IPS-18a (cell line): ENCODE measurements around the gene ENPP3.
"Not testable (repeated sequence)": the region's sequence is repeated elsewhere in the genome, so short reads cannot be mapped to it uniquely, and the experiment has no call there.

Experiments
- H3K27ac ChIP-seq: one replicate; pipeline ENCODE4 v1.5.1; 2013; ENCODE audit warnings: low read length
- H3K27me3 ChIP-seq: one replicate; pipeline ENCODE4 v1.6.1; 2013; ENCODE audit warnings: mild to moderate bottlenecking, low read length; ENCODE audit not compliant: control insufficient read depth, insufficient read depth
- H3K36me3 ChIP-seq: one replicate; pipeline ENCODE4 v1.6.1; 2013; ENCODE audit warnings: low read depth, low read length; ENCODE audit not compliant: control insufficient read depth
- H3K4me1 ChIP-seq: one replicate; pipeline ENCODE4 v1.6.1; 2013; ENCODE audit warnings: low read depth, low read length; ENCODE audit not compliant: control insufficient read depth
- H3K4me3 ChIP-seq: one replicate; pipeline ENCODE4 v1.5.1; 2013; ENCODE audit warnings: low read length
- H3K9ac ChIP-seq: one replicate; pipeline ENCODE4 v1.6.1; 2013; ENCODE audit warnings: mild to moderate bottlenecking, low read length, moderate library complexity
- H3K9me3 ChIP-seq: one replicate; pipeline ENCODE4 v1.6.1; 2013; ENCODE audit warnings: low read depth, low read length; ENCODE audit not compliant: control insufficient read depth

Gene ENPP3

DNA sequence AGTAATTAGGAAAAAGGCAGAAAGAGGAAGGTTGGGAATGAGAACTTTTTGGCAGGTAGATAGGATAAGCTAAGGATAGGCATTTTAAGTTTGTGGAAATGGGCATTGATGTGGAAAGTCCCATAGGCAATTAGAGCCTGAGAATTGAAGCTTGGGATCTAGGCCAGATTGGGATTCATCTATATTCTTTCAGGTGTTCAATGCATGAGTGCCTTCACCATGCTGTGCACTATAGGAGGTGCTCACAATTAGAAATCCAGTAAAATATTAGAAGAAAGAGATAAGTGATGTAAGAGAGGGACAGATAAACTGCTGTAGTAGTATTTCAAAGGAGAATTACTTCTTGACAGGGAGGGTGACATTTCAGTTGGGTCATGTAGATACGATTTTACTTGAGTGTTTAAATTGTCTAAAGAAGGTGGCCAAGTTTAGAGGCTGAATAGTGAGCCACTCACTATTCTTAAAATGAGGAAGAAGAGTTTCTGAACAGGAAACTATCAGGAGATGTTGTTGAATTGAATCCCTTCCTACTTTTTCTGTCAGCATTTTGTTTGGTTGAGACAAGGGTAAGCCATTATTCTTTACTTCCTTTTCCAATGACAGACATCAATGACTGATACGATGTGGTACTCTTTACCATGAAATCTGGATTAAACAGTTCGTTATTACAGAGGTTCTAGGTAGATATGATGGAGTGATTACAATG, 104.7 kb downstream of the ENPP3 start:
- Histone ChIP-seq H3K9me3 (no peaks in the 10 kb centered on the region), H3K27me3 (no peaks in the 10 kb centered on the region), H3K4me1 (peaks cover 12% of the 10 kb centered on the region), H3K27ac (no peak overlapping the region), H3K4me3 (no peak overlapping the region), H3K36me3 (no peaks in the 10 kb centered on the region), H3K9ac (no peak overlapping the region)

DNA sequence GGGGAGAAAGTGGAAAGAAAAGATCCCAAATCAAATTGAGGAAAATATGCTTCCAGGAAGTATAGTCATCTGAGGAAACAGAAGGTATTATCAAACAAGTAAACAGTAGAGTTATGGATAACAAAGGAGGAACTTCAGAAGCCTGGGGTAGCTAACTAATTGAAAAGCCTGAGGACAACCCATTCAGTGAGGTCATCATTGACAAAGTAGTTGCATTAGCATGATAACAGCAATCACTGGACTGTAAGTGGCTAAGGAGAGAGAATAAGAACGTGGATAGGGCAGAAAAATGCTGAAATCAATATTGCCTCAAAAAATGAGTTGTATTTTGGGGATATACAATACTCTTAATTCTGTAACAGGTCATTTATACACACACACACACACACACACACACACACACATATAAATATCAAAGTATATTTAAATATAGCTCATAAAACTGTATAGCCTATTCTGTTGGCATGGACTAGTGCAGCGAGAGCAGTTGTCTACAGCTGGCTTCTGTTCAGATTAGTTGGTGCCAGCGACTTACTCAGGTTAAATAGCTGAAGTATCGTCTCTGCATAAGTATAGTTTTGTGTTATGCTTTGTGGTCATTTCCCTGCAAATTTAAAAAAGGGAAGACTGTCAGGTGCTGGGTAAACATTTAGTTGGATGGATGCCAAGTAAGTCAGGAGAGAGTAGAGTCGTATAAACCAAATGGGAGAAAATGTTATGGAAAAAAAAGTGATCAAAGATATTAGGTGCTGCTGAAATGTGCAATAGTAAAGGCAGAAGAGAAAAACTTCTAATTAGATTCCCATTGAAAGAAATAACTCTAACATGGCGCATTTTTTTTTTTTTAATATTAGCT, 107.6 kb downstream of the ENPP3 start:
- peaks cover 12% of the 10 kb centered on the region for H3K4me1 ChIP-seq
- no peak overlapping the region for H3K9ac ChIP-seq
- no peaks in the 10 kb centered on the region for H3K27me3 ChIP-seq
- no peak overlapping the region for H3K27ac ChIP-seq
- H3K36me3 ChIP-seq, result no peaks in the 10 kb centered on the region
- H3K4me3 ChIP-seq, result no peak overlapping the region
- no peaks in the 10 kb centered on the region for H3K9me3 ChIP-seq

DNA sequence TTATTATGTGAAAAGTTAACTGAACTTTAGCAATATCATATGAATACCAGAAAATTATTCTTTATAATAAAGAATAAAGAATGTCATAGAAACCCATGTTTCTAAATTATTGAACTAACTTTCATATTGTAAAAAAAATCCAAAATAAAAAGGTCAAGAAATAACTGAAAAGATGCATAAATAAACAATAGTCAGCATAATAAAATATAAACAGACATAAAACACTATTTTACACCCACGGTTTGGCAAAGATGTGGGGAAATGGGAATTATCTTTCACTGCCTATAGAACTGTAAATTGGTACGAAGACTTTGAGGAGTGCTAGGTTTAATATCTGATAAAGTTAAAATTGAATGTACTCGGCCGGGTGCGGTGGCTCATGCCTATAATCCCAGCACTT, 108.4 kb downstream of the ENPP3 start:
- Histone ChIP-seq H3K9me3 (no peaks in the 10 kb centered on the region), H3K4me1 (peaks cover 12% of the 10 kb centered on the region), H3K9ac (no peak overlapping the region), H3K4me3 (no peak overlapping the region), H3K27me3 (no peaks in the 10 kb centered on the region), H3K36me3 (no peaks in the 10 kb centered on the region), H3K27ac (no peak overlapping the region)

DNA sequence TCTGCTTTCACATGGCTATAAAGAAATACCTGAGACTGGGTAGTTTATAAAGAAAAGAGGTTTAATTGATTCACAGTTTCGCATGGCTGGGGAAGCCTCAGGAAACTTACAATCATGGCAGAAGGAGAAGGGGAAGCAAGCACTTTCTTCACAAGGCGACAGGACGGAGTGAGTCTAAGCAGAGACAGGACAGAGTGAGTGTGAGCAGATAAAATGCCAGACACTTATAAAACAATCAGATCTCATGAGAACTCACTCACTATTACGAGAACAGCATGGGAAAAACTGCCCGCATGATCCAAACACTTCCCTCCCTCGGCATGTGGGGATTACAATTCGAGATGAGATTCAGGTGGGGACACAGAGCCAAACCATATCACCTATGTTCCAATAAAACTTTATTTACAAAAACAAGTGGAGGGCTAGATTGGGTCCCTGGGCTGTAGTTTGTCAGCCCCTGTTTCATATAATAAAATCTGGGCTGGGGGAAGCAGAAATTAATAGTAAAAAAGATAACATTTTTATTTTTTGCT, 110.8 kb downstream of the ENPP3 start:
- no peaks in the 10 kb centered on the region for H3K36me3 ChIP-seq
- H3K4me3 ChIP-seq, result no peak overlapping the region
- H3K9ac ChIP-seq, result no peak overlapping the region
- no peaks in the 10 kb centered on the region for H3K27me3 ChIP-seq
- peaks cover 12% of the 10 kb centered on the region for H3K4me1 ChIP-seq
- no peak overlapping the region for H3K27ac ChIP-seq
- no peaks in the 10 kb centered on the region for H3K9me3 ChIP-seq

DNA sequence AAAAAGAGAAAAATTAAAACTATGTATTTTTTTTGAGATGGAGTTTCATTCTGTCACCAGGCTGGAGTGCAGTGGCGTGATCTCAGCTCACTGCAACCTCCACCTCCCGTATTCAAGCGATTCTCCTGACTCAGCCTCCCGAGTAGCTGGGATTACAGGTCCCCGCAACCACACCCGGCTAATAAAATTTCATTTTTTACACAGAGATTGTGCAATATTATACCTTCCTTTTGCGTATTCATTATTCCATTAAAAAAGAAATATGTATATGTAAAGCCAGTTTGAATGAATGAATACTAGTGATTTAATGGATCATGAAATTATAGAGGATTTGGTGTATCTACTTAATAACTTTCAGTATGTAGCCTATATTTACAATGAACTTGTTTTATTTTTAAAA, 111.9 kb downstream of the ENPP3 start:
- Histone ChIP-seq H3K4me3 (no peak overlapping the region), H3K27ac (no peak overlapping the region), H3K4me1 (peaks cover 10% of the 10 kb centered on the region), H3K9me3 (no peaks in the 10 kb centered on the region), H3K27me3 (no peaks in the 10 kb centered on the region), H3K9ac (no peak overlapping the region), H3K36me3 (no peaks in the 10 kb centered on the region)

DNA sequence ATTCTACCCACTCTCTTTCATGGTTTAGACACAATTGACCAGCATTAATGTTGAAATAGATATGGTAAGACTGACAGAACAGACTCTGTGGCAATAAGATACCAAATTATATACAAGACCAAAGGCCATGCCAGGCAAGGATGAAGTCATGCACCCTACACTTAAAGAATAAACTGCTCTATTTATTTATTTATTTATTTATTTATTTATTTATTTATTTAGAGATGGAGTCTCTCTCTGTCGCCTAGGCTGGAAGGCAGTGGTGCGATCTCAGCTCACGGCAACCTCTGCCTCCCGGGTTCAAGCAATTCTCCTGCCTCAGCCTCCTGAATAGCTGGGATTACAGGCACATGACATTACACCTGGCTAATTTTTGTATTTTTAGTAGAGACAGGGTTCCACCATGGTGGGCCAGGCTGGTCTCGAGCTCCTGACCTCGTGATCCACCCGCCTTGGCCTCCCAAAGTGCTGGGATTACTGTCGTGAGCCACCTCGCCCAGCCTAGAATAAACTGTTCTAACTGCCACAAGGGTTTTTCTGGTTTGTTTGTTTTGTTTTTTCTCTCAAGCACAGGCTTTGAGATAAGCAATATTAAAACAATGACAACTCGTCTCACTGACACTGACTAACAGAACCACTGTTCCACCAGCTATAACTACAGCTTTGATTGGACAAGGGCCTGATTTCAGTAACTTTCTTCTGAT, 114.1 kb downstream of the ENPP3 start:
- H3K9me3 ChIP-seq, H3K4me1 ChIP-seq, H3K27ac ChIP-seq: not testable (repeated sequence)

DNA sequence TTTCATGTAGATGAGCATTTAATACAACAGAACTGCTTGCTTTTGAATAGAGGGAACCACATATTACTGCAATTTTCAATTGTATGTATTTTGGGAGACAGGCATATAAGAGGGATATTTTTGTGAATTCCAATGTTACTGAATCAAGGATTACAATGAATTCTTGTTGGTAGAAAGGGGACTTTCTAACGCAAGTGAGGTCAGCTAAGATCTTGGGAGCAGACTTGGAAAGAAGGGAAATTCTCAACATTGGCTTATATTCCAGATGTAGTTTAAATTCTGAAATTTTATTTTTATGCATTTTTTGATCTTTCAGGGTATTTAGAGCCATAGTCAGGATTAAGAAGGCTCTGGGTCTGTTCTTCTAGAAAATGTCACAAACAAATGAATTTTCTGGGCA, 117.0 kb downstream of the ENPP3 start:
- Histone ChIP-seq H3K27me3 (no peaks in the 10 kb centered on the region), H3K9me3 (no peaks in the 10 kb centered on the region), H3K36me3 (no peaks in the 10 kb centered on the region), H3K27ac (no peak overlapping the region), H3K4me3 (no peak overlapping the region), H3K4me1 (no peaks in the 10 kb centered on the region), H3K9ac (no peak overlapping the region)

More for the DNA sequence above, 114.1 kb downstream of the ENPP3 start:
- not testable (repeated sequence) for H3K9ac ChIP-seq, H3K4me3 ChIP-seq, H3K36me3 ChIP-seq, H3K27me3 ChIP-seq

DNA sequence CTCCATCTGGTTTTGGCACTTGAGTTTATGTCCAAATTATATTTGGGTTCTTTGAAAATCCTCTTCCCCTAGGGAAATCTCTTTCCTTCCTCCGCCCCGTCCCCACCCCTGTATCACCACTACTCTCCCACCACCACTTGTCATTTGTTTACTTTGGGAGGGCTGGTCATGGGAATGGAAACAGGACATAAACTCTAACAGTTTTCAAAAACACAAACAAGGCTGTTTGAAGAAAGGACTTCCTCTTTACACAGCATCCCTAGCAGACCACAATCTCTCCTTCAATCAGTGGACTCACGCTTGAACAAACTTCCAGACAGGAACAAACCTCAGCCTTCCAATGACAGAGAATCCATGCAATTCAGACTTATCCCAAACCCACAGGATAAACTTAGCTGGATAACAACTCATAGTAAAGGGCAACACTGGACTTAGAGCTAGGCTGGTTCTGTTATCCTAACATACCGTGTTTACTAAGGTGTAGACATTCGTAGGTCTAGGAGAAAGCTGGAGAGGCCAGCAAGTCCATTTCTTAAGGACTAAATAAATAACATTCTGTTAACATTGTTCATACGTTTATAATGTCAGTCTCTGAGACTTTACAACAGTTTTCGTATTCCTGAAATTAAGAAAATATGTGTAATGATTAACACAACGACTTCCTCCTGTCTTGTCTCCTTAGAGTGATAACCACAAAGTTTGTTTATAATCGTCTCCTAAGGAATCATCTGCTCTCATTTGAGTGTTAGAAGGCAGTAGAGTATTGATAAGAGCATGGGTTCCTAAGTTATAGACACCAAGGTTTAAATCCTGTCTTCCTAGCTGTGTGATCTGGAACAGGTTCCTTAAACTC, 117.8 kb downstream of the ENPP3 start:
- Histone ChIP-seq H3K36me3 (no peaks in the 10 kb centered on the region), H3K27ac (no peak overlapping the region), H3K9ac (no peak overlapping the region), H3K27me3 (no peaks in the 10 kb centered on the region), H3K4me1 (no peaks in the 10 kb centered on the region), H3K9me3 (no peaks in the 10 kb centered on the region), H3K4me3 (no peak overlapping the region)

DNA sequence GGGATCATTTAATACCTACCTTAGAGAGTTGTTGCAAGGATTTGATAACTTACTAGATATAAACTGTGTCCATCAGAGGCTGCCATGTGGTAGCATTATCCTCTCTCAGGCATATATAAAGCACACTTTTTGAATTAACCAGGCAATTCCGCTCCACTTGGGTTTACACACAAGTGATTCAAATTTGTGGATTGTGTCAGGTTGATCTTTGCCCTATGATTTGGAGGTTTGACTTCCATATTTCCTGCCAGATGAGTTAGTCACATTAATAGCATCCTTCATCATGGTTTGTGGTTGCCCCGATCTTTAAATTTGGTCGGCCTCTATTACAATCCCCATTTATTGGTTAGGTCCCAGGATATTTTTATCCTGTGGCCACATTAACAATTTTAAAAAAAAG, 118.5 kb downstream of the ENPP3 start:
- no peaks in the 10 kb centered on the region for H3K27me3 ChIP-seq
- H3K27ac ChIP-seq, result no peak overlapping the region
- no peaks in the 10 kb centered on the region for H3K4me1 ChIP-seq
- no peaks in the 10 kb centered on the region for H3K9me3 ChIP-seq
- H3K9ac ChIP-seq, result no peak overlapping the region
- H3K36me3 ChIP-seq, result no peaks in the 10 kb centered on the region
- no peak overlapping the region for H3K4me3 ChIP-seq

DNA sequence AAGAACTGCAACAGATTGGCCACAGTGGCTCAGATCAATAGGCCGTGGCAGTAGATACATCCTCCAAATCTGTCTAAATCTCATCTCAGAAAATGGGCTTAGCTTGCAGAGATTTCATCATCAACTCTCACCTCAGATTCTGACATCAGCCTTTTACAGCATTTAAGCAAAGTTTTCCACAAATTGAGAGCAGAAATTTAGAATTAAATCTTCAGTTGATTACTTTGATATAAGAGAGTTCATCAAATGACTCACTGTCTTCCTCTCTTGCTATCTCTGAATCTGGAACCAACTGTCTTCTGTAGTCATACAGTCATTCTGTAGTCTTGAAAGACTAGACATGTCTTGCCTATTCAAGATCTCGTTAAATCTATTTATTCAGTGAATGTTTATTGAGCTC, 118.9 kb downstream of the ENPP3 start:
- Histone ChIP-seq H3K36me3 (no peaks in the 10 kb centered on the region), H3K27ac (no peak overlapping the region), H3K4me1 (no peaks in the 10 kb centered on the region), H3K9me3 (no peaks in the 10 kb centered on the region), H3K4me3 (no peak overlapping the region), H3K27me3 (no peaks in the 10 kb centered on the region), H3K9ac (no peak overlapping the region)

DNA sequence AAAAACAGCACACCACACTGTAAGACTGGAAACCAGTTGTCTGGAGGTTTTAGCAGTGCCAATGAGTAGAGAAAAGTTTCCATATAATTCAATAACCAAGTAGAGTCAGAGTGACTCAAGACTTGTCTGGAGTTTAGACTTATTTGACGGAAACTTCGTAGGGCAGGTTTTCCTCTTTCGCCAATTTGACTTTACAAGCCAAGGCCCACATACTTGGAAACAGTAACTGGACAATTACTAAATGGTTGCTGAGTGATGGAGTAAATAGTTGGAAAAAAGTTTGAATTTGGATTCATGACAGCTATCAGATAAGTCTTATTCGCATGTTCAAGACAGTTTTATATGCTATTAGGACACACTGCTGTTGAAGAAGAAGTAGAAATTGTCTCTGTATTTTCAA, 121.8 kb downstream of the ENPP3 start:
- Histone ChIP-seq H3K4me1 (no peaks in the 10 kb centered on the region), H3K9ac (no peak overlapping the region), H3K4me3 (no peak overlapping the region), H3K9me3 (no peaks in the 10 kb centered on the region), H3K36me3 (no peaks in the 10 kb centered on the region), H3K27me3 (no peaks in the 10 kb centered on the region), H3K27ac (no peak overlapping the region)
